Mammary epithelial cell (primary cell): ENCODE results near the gene PIGL.

Experiments
- CTCF ChIP-seq, 2 donors: IDR thresholded peaks in 1 of 2; conservative IDR thresholded peaks in 1 of 2; 2 replicates each; pipeline ENCODE4 v1.5.1; 2011 to 2012; ENCODE audit warnings: inconsistent platforms in 2 of 2, low read length in 2 of 2, mild to moderate bottlenecking in 2 of 2, control low read depth in 1 of 2, low read depth in 1 of 2; ENCODE audit not compliant: insufficient read depth in 1 of 2; ENCODE audit errors: extremely low read depth in 1 of 2
- EZH2 ChIP-seq: IDR thresholded peaks from 2 replicates; pipeline ENCODE4 v1.6.1; 2012; ENCODE audit warnings: low read length, inconsistent platforms, borderline replicate concordance

DNA sequence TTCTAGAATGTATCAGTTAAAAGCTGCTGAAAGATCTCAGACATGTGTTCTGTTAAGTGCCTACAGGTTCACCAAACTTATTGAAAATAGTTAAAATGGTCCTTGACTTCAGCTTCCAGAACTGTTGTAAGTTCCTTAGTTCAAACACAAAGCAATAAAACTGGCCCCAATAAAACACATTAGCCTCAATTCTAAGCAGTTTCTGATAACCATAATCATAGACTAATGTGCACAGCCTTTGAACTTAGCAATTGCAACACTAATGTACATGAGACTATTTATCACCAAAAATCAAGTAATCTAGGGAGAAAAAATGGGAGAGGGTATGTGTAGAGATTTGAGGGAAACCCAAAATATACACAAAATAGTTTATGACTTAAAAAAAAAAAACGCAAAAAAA is 15.4 kb downstream of the PIGL start:
- TF ChIP-seq CTCF (conservative IDR thresholded peaks at IDR 0.05 in 1 of 2, IDR thresholded peaks at IDR 0.05 in 1 of 2; ENCODE audit: extremely low read depth in 1 of 2, insufficient read depth in 1 of 2, low read depth in 1 of 2, low read length in 2 of 2) (no peak), EZH2 (no peak)
